GM23338 (cell line): ENCODE measurements around the gene NUP107. TPM values are rescaled to one million over a fixed set of nuclear protein-coding genes. Genes with fewer than 3 reads are reported as not detected.
A peak's percentile ranks its signal among the peaks of the same experiment; 100 is the strongest.

Experiments used
- ATAC-seq: fragments of 200-7000 bp; cut with Tn5 transposase; 3 replicates; pipeline ENCODE4 v1.9.1; 2020
- DNase-seq: peaks from one replicate; pipeline ENCODE4 v3.0.0-alpha.2; 2015; ENCODE audit warnings: low spot score
- H2AFZ ChIP-seq: fragments of 200-600 bp; sonication (generic); 2 replicates; pipeline ENCODE4 v1.8.0; 2016; ENCODE audit warnings: antibody characterized with exemption, mild to moderate bottlenecking, moderate library complexity
- H3F3A ChIP-seq: fragments of 200-600 bp; sonication (generic); replicated peaks from 2 replicates; pipeline ENCODE4 v1.8.0; 2017; ENCODE audit warnings: antibody characterized with exemption, mixed run types, low read depth
- H3K27ac ChIP-seq: fragments of 200-600 bp; sonication (generic); 2 replicates; pipeline ENCODE4 v1.6.1; 2016; ENCODE audit warnings: low read depth
- H3K27me3 ChIP-seq: fragments of 200-600 bp; sonication (generic); 2 replicates; pipeline ENCODE4 v1.8.0; 2016; ENCODE audit warnings: mild to moderate bottlenecking, mixed run types, moderate library complexity; ENCODE audit not compliant: insufficient read depth
- H3K36me3 ChIP-seq: fragments of 200-600 bp; sonication (generic); 2 replicates; pipeline ENCODE4 v1.8.0; 2016; ENCODE audit warnings: mild to moderate bottlenecking; ENCODE audit not compliant: insufficient read depth
- H3K4me1 ChIP-seq: fragments of 200-600 bp; sonication (generic); 2 replicates; pipeline ENCODE4 v1.8.0; 2016; ENCODE audit warnings: mild to moderate bottlenecking, moderate library complexity; ENCODE audit not compliant: insufficient read depth
- H3K4me2 ChIP-seq: fragments of 200-600 bp; sonication (generic); 2 replicates; pipeline ENCODE4 v1.7.1; 2017; ENCODE audit warnings: mixed run types
- H3K4me3 ChIP-seq: fragments of 200-600 bp; sonication (generic); 2 replicates; pipeline ENCODE4 v1.6.1; 2016; ENCODE audit warnings: mixed run types
- H3K79me2 ChIP-seq: fragments of 200-600 bp; sonication (generic); replicated peaks from 2 replicates; pipeline ENCODE4 v1.8.0; 2017; ENCODE audit warnings: mild to moderate bottlenecking; ENCODE audit not compliant: insufficient read depth
- H3K9me2 ChIP-seq: fragments of 200-600 bp; sonication (generic); 2 replicates; pipeline ENCODE4 v1.8.0; 2017; ENCODE audit not compliant: insufficient read depth
- H4K20me1 ChIP-seq: fragments of 200-600 bp; sonication (generic); replicated peaks from 2 replicates; pipeline ENCODE4 v1.8.0; 2017; ENCODE audit warnings: mild to moderate bottlenecking; ENCODE audit not compliant: insufficient read depth
- H3K27ac Mint-ChIP-seq: 2 replicates; pipeline ENCODE4 v1.8.0; 2020; ENCODE audit warnings: inconsistent platforms, mild to moderate bottlenecking, moderate library complexity, mixed read lengths
- H3K27me3 Mint-ChIP-seq: 3 replicates; pipeline ENCODE4 v1.8.0; 2022; ENCODE audit warnings: low read depth, mild to moderate bottlenecking, moderate library complexity, mixed read lengths, inconsistent platforms; ENCODE audit not compliant: insufficient read depth, poor library complexity
- H3K36me3 Mint-ChIP-seq: 3 replicates; pipeline ENCODE4 v1.8.0; 2021; ENCODE audit warnings: low read depth, mild to moderate bottlenecking, inconsistent platforms, moderate library complexity, mixed read lengths
- H3K4me1 Mint-ChIP-seq: 3 replicates; pipeline ENCODE4 v1.8.0; 2020; ENCODE audit warnings: mild to moderate bottlenecking, inconsistent platforms, mixed read lengths
- H3K4me3 Mint-ChIP-seq: 3 replicates; pipeline ENCODE4 v1.8.0; 2021; ENCODE audit warnings: moderate library complexity, mild to moderate bottlenecking, inconsistent platforms, mixed read lengths
- H3K9me3 Mint-ChIP-seq: 3 replicates; pipeline ENCODE4 v1.8.0; 2020; ENCODE audit warnings: moderate library complexity, mild to moderate bottlenecking, inconsistent platforms, mixed read lengths
- CREB1 ChIP-seq: fragments of 250-450 bp; sonication (Bioruptor Pico); IDR thresholded peaks from 2 replicates; pipeline ENCODE4 v1.5.0; 2020; ENCODE audit warnings: low read depth, mild to moderate bottlenecking, moderate library complexity
- EZH2phosphoT487 ChIP-seq: fragments of 200-600 bp; sonication (generic); IDR thresholded peaks from one replicate; pipeline ENCODE4 v1.8.1; 2018; ENCODE audit warnings: antibody characterized with exemption; ENCODE audit not compliant: unreplicated experiment
- POLR2AphosphoS5 ChIP-seq: IDR thresholded peaks from 2 replicates; pipeline ENCODE4 v1.6.1; 2016; ENCODE audit warnings: antibody characterized with exemption, low read depth
- ZNF114 ChIP-seq: fragments of 250-450 bp; sonication (Bioruptor Pico); IDR thresholded peaks from 2 replicates; pipeline ENCODE4 v1.5.0; 2020; ENCODE audit warnings: mild to moderate bottlenecking, moderate library complexity
- ZNF331 ChIP-seq: fragments of 250-450 bp; sonication (Bioruptor Pico); IDR thresholded peaks from 2 replicates; pipeline ENCODE4 v1.5.0; 2020; ENCODE audit warnings: low read depth, mild to moderate bottlenecking, moderate library complexity
- polyA plus RNA-seq: library from polyadenylated mRNA; unstranded; fragments of >200 nt; fragmentation: Nextera tagmentation; extraction: Ambion mirVana; gene quantifications from 2 replicates; pipeline ENCODE4 v1.2.1, GENCODE V29; 2016
- total RNA-seq: library from RNA; depleted of rRNA; stranded (reverse); fragments of >200 nt; shearing (Covaris generic); gene quantifications from 2 replicates; pipeline ENCODE4 v1.2.3, GENCODE V29; 2014
- TF ChIP-seq, protein P1 (sequence below), 2 experiments: fragments of 200-600 bp in 1 of 2; sonication (generic) in 1 of 2; conservative IDR thresholded peaks; 2 replicates each; pipeline versions ENCODE4 v1.5.1 to v1.6.1; 2016 to 2017; ENCODE audit warnings: antibody characterized with exemption in 2 of 2, low read depth in 2 of 2, mild to moderate bottlenecking in 2 of 2, moderate library complexity in 1 of 2
- TF ChIP-seq, protein P2 (sequence below): IDR thresholded peaks from 2 replicates; pipeline ENCODE4 v1.6.1; 2016; ENCODE audit warnings: antibody characterized with exemption
- TF ChIP-seq, protein P3 (sequence below): fragments of 250-450 bp; sonication (Bioruptor Pico); IDR thresholded peaks from 2 replicates; pipeline ENCODE4 v1.5.0; 2020; ENCODE audit warnings: mild to moderate bottlenecking, moderate library complexity

NUP107 gene
- total and polyA plus RNA-seq, 2 experiments from 2014 or later: 123 to 152 TPM

- TF ChIP-seq, protein P1, sequence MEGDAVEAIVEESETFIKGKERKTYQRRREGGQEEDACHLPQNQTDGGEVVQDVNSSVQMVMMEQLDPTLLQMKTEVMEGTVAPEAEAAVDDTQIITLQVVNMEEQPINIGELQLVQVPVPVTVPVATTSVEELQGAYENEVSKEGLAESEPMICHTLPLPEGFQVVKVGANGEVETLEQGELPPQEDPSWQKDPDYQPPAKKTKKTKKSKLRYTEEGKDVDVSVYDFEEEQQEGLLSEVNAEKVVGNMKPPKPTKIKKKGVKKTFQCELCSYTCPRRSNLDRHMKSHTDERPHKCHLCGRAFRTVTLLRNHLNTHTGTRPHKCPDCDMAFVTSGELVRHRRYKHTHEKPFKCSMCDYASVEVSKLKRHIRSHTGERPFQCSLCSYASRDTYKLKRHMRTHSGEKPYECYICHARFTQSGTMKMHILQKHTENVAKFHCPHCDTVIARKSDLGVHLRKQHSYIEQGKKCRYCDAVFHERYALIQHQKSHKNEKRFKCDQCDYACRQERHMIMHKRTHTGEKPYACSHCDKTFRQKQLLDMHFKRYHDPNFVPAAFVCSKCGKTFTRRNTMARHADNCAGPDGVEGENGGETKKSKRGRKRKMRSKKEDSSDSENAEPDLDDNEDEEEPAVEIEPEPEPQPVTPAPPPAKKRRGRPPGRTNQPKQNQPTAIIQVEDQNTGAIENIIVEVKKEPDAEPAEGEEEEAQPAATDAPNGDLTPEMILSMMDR (conservative IDR thresholded peaks at IDR 0.05; ENCODE audit: low read depth in 2 of 2): no peak
These were observed 58.7 kb downstream of the NUP107 start (continued) for GRCh38 chr12:68745376-68745903.

DNA sequence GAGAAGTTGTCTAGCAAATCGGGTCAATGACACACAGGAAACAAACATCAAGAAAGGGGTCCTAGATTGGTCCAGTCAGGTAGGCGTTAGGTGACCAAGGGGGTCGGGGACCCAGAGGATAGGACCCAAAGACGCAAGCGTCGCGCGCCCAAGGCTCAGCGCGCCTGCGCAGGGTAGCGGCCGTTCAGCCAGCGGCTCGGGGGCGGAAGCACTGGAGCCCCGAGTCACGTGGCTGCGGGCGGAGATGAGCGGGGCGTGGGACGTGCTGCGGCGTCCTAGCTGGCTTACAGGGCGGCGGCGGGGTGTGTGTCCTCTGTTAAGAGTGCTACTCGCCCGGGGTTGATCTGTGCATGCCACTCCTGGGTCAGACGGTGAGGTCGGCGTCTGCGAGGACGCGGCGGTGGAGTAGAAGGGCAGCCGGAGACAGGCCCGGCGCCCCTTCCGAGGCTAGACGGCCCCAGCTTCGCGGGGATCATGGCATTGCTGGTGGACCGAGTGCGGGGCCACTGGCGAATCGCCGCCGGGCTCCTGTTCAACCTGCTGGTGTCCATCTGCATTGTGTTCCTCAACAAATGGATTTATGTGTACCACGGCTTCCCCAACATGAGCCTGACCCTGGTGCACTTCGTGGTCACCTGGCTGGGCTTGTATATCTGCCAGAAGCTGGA is 59.3 kb downstream of the NUP107 start, which contains the start of gene SLC35E3:
Gene SLC35E3 (plus strand): TSS at position 273 of the 668 bp plus-strand sequence. CDS start 202 bp downstream, at position 475.
- ATAC-seq: peak; percentile 96
- H3K4me2 ChIP-seq: peak within 1 kb of the TSS; percentile 88
- peaks cover 8% of the 10 kb centered on the region; the same call in 1 of the 2 replicates for H3K4me1 ChIP-seq
- peak within 1 kb of the TSS; percentile 97 for H2AFZ ChIP-seq
- H3K4me1 Mint-ChIP-seq: peaks cover 9% of the 10 kb centered on the region; the same call in 2 of the 3 replicates
- peak within 1 kb of the TSS; percentile 58 for H3K27ac ChIP-seq
- peak within 1 kb of the TSS; percentile 88 for H3K4me3 ChIP-seq
- peaks cover 15% of the 10 kb centered on the region for H3K79me2 ChIP-seq
- no peaks in the 10 kb centered on the region for H3K9me2 ChIP-seq
- H3K9me3 Mint-ChIP-seq: no peaks in the 10 kb centered on the region
- DNase-seq: peak; percentile 96
- H4K20me1 ChIP-seq: 0 out of 2 replicates have a peak, but pooled peaks cover 4% of the 10 kb centered on the region
- H3K27me3 ChIP-seq: no peaks in the 10 kb centered on the region
- peaks cover 4% of the 10 kb centered on the region for H3K27me3 Mint-ChIP-seq
- 0 out of 2 replicates have a peak, but pooled peaks cover 3% of the 10 kb centered on the region for H3F3A ChIP-seq
- peak within 1 kb of the TSS; percentile 97 for H3K4me3 Mint-ChIP-seq
- no peak for TF ChIP-seq ZNF114 (CRISPR knock-in tag)
- TF ChIP-seq, protein P2, sequence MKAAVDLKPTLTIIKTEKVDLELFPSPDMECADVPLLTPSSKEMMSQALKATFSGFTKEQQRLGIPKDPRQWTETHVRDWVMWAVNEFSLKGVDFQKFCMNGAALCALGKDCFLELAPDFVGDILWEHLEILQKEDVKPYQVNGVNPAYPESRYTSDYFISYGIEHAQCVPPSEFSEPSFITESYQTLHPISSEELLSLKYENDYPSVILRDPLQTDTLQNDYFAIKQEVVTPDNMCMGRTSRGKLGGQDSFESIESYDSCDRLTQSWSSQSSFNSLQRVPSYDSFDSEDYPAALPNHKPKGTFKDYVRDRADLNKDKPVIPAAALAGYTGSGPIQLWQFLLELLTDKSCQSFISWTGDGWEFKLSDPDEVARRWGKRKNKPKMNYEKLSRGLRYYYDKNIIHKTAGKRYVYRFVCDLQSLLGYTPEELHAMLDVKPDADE: peak; percentile 69
- TF ChIP-seq POLR2AphosphoS5: peak; percentile 94
- TF ChIP-seq CREB1 (CRISPR knock-in tag): peak; percentile 68
- H3K27ac Mint-ChIP-seq: peak within 1 kb of the TSS; percentile 95
- peaks cover 19% of the 10 kb centered on the region for H3K36me3 Mint-ChIP-seq
- peaks cover 14% of the 10 kb centered on the region for H3K36me3 ChIP-seq

DNA sequence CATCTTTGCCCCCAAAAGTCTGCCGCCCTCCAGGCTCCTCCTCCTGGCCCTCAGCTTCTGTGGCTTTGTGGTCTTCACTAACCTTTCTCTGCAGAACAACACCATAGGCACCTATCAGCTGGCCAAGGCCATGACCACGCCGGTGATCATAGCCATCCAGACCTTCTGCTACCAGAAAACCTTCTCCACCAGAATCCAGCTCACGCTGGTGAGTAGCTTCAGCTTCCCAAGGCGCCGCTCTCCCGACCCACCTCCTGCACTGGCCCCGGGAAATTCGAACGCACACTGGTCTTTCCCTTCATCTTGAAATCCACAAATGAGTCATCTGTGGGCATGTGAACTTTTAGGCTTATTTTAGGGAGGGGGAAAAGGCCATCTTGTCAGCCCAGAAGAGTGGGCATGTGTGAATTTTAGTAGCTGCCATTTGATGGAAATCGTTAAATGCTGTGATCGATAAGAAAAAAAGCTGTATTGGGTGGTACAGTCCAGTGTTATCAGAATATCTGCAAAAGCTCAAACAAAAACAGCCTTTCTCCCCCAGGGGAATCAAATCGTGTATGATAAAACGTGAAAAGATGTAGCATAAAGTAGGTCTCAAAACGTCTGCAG is 59.9 kb downstream of the NUP107 start:
- Mint-ChIP-seq H3K27ac (peak overlapping the region; percentile 95), H3K36me3 (peaks cover 16% of the 10 kb centered on the region), H3K9me3 (no peaks in the 10 kb centered on the region), H3K4me3 (peak overlapping the region; percentile 97), H3K4me1 (peaks cover 9% of the 10 kb centered on the region; the same call in 2 of the 3 replicates), H3K27me3 (peaks cover 4% of the 10 kb centered on the region)
- Histone ChIP-seq H3K4me3 (peak overlapping the region; percentile 88), H4K20me1 (peaks cover 4% of the 10 kb centered on the region; the same call in 1 of the 2 replicates), H3K4me2 (peak overlapping the region; percentile 88), H3K36me3 (peaks cover 12% of the 10 kb centered on the region), H3K79me2 (peaks cover 15% of the 10 kb centered on the region), H3K27ac (peak overlapping the region; percentile 58; the same call in 1 of the 2 replicates), H3K4me1 (peaks cover 8% of the 10 kb centered on the region; the same call in 1 of the 2 replicates), H2AFZ (peak overlapping the region; percentile 97), H3K27me3 (no peaks in the 10 kb centered on the region), H3K9me2 (no peaks in the 10 kb centered on the region), H3F3A (0 out of 2 replicates have a peak, but pooled peaks cover 3% of the 10 kb centered on the region)
- ATAC-seq: peak; percentile 48
- DNase-seq: peak; percentile 49
- TF ChIP-seq ZNF331: no peak
- TF ChIP-seq EZH2phosphoT487: no peak
- TF ChIP-seq, protein P3, sequence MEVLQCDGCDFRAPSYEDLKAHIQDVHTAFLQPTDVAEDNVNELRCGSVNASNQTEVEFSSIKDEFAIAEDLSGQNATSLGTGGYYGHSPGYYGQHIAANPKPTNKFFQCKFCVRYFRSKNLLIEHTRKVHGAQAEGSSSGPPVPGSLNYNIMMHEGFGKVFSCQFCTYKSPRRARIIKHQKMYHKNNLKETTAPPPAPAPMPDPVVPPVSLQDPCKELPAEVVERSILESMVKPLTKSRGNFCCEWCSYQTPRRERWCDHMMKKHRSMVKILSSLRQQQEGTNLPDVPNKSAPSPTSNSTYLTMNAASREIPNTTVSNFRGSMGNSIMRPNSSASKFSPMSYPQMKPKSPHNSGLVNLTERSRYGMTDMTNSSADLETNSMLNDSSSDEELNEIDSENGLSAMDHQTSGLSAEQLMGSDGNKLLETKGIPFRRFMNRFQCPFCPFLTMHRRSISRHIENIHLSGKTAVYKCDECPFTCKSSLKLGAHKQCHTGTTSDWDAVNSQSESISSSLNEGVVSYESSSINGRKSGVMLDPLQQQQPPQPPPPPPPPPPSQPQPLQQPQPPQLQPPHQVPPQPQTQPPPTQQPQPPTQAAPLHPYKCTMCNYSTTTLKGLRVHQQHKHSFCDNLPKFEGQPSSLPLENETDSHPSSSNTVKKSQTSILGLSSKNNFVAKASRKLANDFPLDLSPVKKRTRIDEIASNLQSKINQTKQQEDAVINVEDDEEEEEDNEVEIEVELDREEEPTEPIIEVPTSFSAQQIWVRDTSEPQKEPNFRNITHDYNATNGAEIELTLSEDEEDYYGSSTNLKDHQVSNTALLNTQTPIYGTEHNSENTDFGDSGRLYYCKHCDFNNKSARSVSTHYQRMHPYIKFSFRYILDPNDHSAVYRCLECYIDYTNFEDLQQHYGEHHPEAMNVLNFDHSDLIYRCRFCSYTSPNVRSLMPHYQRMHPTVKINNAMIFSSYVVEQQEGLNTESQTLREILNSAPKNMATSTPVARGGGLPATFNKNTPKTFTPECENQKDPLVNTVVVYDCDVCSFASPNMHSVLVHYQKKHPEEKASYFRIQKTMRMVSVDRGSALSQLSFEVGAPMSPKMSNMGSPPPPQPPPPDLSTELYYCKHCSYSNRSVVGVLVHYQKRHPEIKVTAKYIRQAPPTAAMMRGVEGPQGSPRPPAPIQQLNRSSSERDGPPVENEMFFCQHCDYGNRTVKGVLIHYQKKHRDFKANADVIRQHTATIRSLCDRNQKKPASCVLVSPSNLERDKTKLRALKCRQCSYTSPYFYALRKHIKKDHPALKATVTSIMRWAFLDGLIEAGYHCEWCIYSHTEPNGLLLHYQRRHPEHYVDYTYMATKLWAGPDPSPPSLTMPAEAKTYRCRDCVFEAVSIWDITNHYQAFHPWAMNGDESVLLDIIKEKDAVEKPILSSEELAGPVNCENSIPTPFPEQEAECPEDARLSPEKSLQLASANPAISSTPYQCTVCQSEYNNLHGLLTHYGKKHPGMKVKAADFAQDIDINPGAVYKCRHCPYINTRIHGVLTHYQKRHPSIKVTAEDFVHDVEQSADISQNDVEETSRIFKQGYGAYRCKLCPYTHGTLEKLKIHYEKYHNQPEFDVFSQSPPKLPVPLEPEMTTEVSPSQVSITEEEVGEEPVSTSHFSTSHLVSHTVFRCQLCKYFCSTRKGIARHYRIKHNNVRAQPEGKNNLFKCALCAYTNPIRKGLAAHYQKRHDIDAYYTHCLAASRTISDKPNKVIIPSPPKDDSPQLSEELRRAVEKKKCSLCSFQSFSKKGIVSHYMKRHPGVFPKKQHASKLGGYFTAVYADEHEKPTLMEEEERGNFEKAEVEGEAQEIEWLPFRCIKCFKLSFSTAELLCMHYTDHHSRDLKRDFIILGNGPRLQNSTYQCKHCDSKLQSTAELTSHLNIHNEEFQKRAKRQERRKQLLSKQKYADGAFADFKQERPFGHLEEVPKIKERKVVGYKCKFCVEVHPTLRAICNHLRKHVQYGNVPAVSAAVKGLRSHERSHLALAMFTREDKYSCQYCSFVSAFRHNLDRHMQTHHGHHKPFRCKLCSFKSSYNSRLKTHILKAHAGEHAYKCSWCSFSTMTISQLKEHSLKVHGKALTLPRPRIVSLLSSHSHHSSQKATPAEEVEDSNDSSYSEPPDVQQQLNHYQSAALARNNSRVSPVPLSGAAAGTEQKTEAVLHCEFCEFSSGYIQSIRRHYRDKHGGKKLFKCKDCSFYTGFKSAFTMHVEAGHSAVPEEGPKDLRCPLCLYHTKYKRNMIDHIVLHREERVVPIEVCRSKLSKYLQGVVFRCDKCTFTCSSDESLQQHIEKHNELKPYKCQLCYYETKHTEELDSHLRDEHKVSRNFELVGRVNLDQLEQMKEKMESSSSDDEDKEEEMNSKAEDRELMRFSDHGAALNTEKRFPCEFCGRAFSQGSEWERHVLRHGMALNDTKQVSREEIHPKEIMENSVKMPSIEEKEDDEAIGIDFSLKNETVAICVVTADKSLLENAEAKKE (CRISPR knock-in tag): 0 out of 2 replicates have a peak, but pooled peaks have one; percentile 19
